Measurements from ENCODE around the gene ERICH4. TPM values are rescaled to one million over a fixed set of nuclear protein-coding genes. Genes with fewer than 3 reads are reported as not detected.

ERICH4 gene
- total RNA-seq, 1 donor from 2014 or later: not detected

DNA sequence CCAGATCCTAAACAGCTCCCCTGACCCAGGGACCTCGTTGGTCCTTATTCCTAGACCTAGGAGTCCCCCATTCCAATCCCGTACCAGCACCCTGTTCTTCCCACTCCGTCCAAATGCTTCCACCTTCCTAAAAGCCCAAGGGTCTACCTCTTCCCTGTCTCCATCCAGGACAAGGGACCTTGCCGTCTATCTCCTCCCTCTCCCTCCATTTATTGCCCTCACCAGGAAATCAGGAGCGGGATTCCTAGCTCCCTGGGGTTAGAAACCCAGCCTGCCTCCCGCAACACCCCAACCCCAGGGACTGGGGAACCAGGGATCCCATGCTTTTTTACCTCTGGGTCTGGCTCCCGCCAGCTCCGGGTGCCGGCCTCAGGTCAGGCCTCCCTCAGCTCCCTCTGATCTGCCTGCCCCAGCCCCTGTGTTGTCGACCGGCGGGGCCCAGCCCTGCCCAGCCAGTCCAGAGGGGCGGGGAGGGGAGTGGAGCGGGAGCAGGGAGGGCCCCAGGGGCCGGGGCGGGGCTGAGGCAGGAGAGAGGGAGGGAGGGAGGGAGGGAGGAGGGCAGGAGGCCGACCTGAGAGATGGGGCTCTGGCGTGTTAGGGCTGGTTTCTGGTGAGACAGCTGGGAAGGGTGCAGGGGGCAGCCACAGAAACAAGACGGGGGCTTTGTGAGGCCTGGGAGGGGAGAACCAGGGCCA is 15.9 kb upstream of the ERICH4 start, which contains the start of gene B3GNT8:
B3GNT8 (minus strand) TSS at position 423 of the 695 bp plus-strand sequence. CDS start 596 bp downstream, outside the sequence.
- Histone ChIP-seq H2AFZ (ENCODE audit: low read depth, low read length) (peak within 1 kb of the TSS; percentile 52), H3K27ac (ENCODE audit: low read depth, low read length) (no peak within 1 kb of the TSS), H3K4me1 (ENCODE audit: insufficient read depth, low read length) (peaks cover 9% of the 10 kb centered on the region), H3K4me2 (ENCODE audit: low read length) (peak within 1 kb of the TSS; percentile 80), H3K27me3 (ENCODE audit: insufficient read depth, low read length) (no peaks in the 10 kb centered on the region), H3K9me3 (ENCODE audit: insufficient read depth, low read depth, low read length) (no peaks in the 10 kb centered on the region), H3K79me2 (ENCODE audit: insufficient read depth, low read length) (no peaks in the 10 kb centered on the region), H3K36me3 (ENCODE audit: insufficient read depth, low read length) (peaks cover 2% of the 10 kb centered on the region), H3K9ac (ENCODE audit: low read length) (peak within 1 kb of the TSS; percentile 64), H4K20me1 (ENCODE audit: insufficient read depth, low read length) (no peaks in the 10 kb centered on the region), H3K4me3 (ENCODE audit: insufficient read depth, low read depth, low read length) (no peak within 1 kb of the TSS)
- no peak for FAIRE-seq
- no peaks in the 10 kb centered on the region for H3K9me3 Mint-ChIP-seq (ENCODE audit: unreplicated experiment)
- TF ChIP-seq, protein P1, sequence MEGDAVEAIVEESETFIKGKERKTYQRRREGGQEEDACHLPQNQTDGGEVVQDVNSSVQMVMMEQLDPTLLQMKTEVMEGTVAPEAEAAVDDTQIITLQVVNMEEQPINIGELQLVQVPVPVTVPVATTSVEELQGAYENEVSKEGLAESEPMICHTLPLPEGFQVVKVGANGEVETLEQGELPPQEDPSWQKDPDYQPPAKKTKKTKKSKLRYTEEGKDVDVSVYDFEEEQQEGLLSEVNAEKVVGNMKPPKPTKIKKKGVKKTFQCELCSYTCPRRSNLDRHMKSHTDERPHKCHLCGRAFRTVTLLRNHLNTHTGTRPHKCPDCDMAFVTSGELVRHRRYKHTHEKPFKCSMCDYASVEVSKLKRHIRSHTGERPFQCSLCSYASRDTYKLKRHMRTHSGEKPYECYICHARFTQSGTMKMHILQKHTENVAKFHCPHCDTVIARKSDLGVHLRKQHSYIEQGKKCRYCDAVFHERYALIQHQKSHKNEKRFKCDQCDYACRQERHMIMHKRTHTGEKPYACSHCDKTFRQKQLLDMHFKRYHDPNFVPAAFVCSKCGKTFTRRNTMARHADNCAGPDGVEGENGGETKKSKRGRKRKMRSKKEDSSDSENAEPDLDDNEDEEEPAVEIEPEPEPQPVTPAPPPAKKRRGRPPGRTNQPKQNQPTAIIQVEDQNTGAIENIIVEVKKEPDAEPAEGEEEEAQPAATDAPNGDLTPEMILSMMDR (IDR thresholded peaks at IDR 0.05; ENCODE audit: insufficient read depth, low read depth, low read length): no peak
- TF ChIP-seq EZH2 (IDR thresholded peaks at IDR 0.05; ENCODE audit: insufficient read depth, low read length): no peak
- DNase-seq (ENCODE audit: low read depth): peak; percentile 22
- no peaks in the 10 kb centered on the region for H3K27me3 Mint-ChIP-seq (ENCODE audit: low read depth, unreplicated experiment)
- H3K36me3 Mint-ChIP-seq (ENCODE audit: low read depth, unreplicated experiment): peaks cover 16% of the 10 kb centered on the region
- peak within 1 kb of the TSS; percentile 82 for H3K4me3 Mint-ChIP-seq (ENCODE audit: unreplicated experiment)
- H3K4me1 Mint-ChIP-seq (ENCODE audit: low read depth, unreplicated experiment): peaks cover 12% of the 10 kb centered on the region
- peak within 1 kb of the TSS; percentile 75 for H3K27ac Mint-ChIP-seq (ENCODE audit: unreplicated experiment)

DNA sequence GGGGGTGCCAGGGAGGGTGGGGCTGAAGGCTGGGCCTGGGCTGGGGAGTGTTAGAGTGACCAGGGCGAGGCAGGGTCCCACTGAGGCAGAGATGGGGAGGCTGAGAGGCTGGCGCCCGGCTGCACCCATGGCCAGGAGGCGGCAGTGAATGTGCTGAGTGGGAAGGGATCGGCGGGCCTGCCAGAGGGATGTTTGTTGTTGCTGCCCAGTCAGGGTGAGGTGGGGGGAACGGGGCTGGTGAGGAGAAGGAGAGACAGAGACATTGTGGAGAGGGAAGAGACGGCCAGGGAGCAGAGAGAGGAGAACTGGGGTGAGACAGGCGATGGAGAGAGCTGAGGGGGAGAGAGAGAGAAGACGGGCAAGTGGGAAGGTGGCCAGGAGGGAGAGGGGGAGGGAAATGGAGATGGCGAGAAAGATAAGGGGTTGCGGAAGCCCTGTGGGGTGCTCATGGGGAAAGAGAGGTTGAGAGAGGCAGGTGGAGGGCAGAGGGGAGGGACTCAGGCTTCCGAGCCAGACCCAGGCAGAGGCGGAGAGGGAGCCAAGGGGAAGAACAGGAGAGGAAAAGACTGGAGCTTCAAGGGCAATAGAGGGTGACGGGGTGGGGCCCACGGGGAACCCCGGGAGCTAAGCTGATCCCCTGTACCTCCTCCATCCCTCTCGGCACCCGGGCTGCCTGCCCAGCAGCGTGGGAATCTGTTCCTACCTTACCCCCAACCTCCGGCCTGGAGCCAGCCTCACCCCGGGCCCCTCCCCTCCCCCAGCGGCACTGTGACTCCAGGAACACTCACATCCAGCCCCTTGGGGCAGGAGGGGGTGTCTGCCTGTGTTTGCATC is 15.1 kb upstream of the ERICH4 start:
- Histone ChIP-seq H3K9ac (ENCODE audit: low read length) (peak overlapping the region; percentile 58), H3K9me3 (ENCODE audit: insufficient read depth, low read depth, low read length) (no peaks in the 10 kb centered on the region), H3K4me3 (ENCODE audit: insufficient read depth, low read depth, low read length) (no peak overlapping the region), H4K20me1 (ENCODE audit: insufficient read depth, low read length) (peaks cover 3% of the 10 kb centered on the region), H3K4me1 (ENCODE audit: insufficient read depth, low read length) (peaks cover 9% of the 10 kb centered on the region), H3K36me3 (ENCODE audit: insufficient read depth, low read length) (peaks cover 9% of the 10 kb centered on the region), H3K4me2 (ENCODE audit: low read length) (peak overlapping the region; percentile 80), H2AFZ (ENCODE audit: low read depth, low read length) (peak overlapping the region; percentile 52), H3K27ac (ENCODE audit: low read depth, low read length) (no peak overlapping the region), H3K79me2 (ENCODE audit: insufficient read depth, low read length) (no peaks in the 10 kb centered on the region), H3K27me3 (ENCODE audit: insufficient read depth, low read length) (no peaks in the 10 kb centered on the region)
- TF ChIP-seq EZH2 (IDR thresholded peaks at IDR 0.05; ENCODE audit: insufficient read depth, low read length): no peak
- TF ChIP-seq, protein P1 (IDR thresholded peaks at IDR 0.05; ENCODE audit: insufficient read depth, low read depth, low read length): no peak
- Mint-ChIP-seq H3K27me3 (ENCODE audit: low read depth, unreplicated experiment) (no peaks in the 10 kb centered on the region), H3K4me3 (ENCODE audit: unreplicated experiment) (peak overlapping the region; percentile 77), H3K9me3 (ENCODE audit: unreplicated experiment) (no peaks in the 10 kb centered on the region), H3K27ac (ENCODE audit: unreplicated experiment) (peak overlapping the region; percentile 34), H3K4me1 (ENCODE audit: low read depth, unreplicated experiment) (peaks cover 14% of the 10 kb centered on the region), H3K36me3 (ENCODE audit: low read depth, unreplicated experiment) (peaks cover 11% of the 10 kb centered on the region)
- FAIRE-seq: no peak
- DNase-seq (ENCODE audit: low read depth): no peak
